HG02798 (cell line): ENCODE results near the gene KAT6B.

Experiments
- ATAC-seq: cut with Tn5 transposase; IDR thresholded peaks from one replicate; pipeline ENCODE4 v1.9.1; 2021; ENCODE audit warnings: mild to moderate bottlenecking; ENCODE audit not compliant: unreplicated experiment, poor library complexity

Gene KAT6B

DNA sequence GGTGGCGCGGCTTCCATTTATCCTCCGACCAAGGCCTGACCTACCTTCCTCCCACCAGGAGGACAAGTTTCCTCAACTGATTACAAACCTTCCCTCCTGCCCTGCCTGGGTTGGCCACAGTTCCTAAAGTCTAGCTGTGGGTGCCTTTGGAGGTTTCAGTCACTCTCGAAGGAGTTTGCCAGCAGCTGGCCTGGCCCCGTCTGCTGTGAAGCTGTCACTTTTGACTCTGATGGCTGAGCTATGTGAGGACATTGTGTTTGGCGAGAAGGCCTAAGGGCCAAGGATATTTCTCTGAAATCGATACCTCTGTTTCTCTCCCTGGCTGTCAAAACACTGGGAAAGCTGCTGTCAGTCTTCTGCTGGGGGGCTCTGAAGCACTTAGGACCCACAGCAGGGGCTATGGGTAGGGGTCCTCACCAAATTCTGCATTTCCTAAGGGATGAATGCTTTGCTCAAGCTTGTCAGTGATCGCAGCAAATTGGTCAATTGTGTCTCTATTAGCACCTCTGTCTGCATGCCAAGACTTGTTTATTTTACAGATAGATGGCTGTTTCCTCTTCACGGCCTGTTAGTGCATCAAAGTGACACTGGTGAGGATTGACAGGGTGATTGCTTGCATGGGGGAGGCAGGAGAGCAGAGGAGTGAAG lies 253.2 kb downstream of the KAT6B start:
- no peak for ATAC-seq

DNA sequence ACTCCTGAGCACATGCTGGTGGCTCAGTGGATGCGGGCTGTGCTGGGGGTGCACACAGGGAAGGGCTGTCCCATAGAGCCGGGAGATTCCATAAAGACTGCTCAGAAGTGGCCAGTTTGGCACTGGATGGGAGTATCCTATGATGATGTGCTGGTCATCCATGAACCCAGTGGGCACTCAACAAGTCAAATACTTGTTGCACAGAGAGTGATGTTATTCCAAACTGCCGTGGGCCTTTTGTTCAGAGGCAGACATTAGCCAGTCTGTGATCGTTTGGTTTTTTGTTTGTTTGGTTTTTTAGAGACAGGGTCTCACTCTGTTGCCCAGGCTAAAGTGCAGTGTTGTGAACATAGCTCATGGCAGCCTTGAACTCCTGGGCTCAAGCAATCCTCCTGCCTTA lies 254.2 kb downstream of the KAT6B start:
- no peak for ATAC-seq

GRCh38 chr10:75081379-75081778 lies 255.0 kb downstream of the KAT6B start:
- no peak for ATAC-seq
